GM12878 (cell line): Measurements from ENCODE around the gene KDM1B. TPM values are rescaled to one million over a fixed set of nuclear protein-coding genes. Genes with fewer than 3 reads are reported as not detected.

Experiments used
- ATAC-seq: fragments of 200-7000 bp; cut with Tn5 transposase; 3 replicates; pipeline ENCODE4 v1.9.1; 2020; ENCODE audit warnings: mild to moderate bottlenecking, moderate library complexity
- BruUV-seq: library from RNA; stranded (reverse); fragments of 400-500 nt; replicated peaks from 2 replicates; lab custom pipeline; 2021; lab: Mats Ljungman, UMichigan
- CTCF ChIA-PET: fragments of 300-600 bp; sonication (Branson Sonifier 250); formaldehyde crosslinking; extraction: SDS; loops from one replicate; lab custom pipeline; 2021; ENCODE audit warnings: inconsistent platforms; lab: Yijun Ruan, JAX
- POLR2A ChIA-PET: fragments of 350-600 bp; formaldehyde crosslinking; extraction: SDS; loops from one replicate; lab custom pipeline; 2021; ENCODE audit warnings: inconsistent platforms; lab: Charles Lee
- RAD21 ChIA-PET: fragments of 300-600 bp; sonication (Branson Sonifier 250); formaldehyde crosslinking; loops from one replicate; lab custom pipeline; 2023; ENCODE audit warnings: antibody characterized with exemption; ENCODE audit not compliant: unreplicated experiment; lab: Charles Lee
- SMC1A ChIA-PET: fragments of 300-600 bp; sonication (Branson Sonifier 250); formaldehyde crosslinking; loops from one replicate; lab custom pipeline; 2023; ENCODE audit not compliant: unreplicated experiment, uncharacterized antibody; lab: Charles Lee
- DNase-seq: peaks from one replicate; pipeline ENCODE4 v3.0.0-alpha.2; 2011; ENCODE audit warnings: low read depth, low spot score
- FAIRE-seq: peaks from 3 replicates; lab custom pipeline; 2011; peaks lifted over from hg19 to GRCh38; lab: Jason Lieb, UNC
- H2AFZ ChIP-seq: 2 replicates; pipeline ENCODE4 v1.6.0; 2011; ENCODE audit warnings: low read depth, low read length, control low read depth; ENCODE audit not compliant: control insufficient read depth
- H3K27ac ChIP-seq: 2 replicates; pipeline ENCODE4 v1.5.1; 2011; ENCODE audit warnings: control low read depth; ENCODE audit not compliant: control insufficient read depth, insufficient read depth
- H3K27me3 ChIP-seq, 2 experiments: replicated peaks in 1 of 2; 2 replicates each; pipeline versions ENCODE4 v1.6.0 to v1.6.1; 2011; ENCODE audit warnings: low read length in 1 of 2; ENCODE audit not compliant: control insufficient read depth in 2 of 2, insufficient read depth in 2 of 2
- H3K36me3 ChIP-seq, 2 experiments: 2 replicates each; pipeline ENCODE4 v1.5.1; 2011; ENCODE audit warnings: low read length in 1 of 2; ENCODE audit not compliant: control insufficient read depth in 2 of 2, insufficient read depth in 2 of 2
- H3K4me1 ChIP-seq: 2 replicates; pipeline ENCODE4 v1.6.1; 2011; ENCODE audit warnings: mild to moderate bottlenecking, low read length, moderate library complexity, mixed read lengths; ENCODE audit not compliant: control insufficient read depth, insufficient read depth
- H3K4me2 ChIP-seq: 2 replicates; pipeline ENCODE4 v1.6.0; 2011; ENCODE audit warnings: control low read depth; ENCODE audit not compliant: control insufficient read depth, insufficient read depth
- H3K4me3 ChIP-seq: fragments of 200-600 bp; sonication (generic); 2 replicates; pipeline ENCODE4 v1.5.1; 2016
- H3K79me2 ChIP-seq: 2 replicates; pipeline ENCODE4 v1.6.0; 2011; ENCODE audit warnings: low read length; ENCODE audit not compliant: control insufficient read depth, insufficient read depth
- H3K9ac ChIP-seq: 2 replicates; pipeline ENCODE4 v1.8.0; 2011; ENCODE audit warnings: low read length, control low read depth, mixed read lengths; ENCODE audit not compliant: control insufficient read depth, insufficient read depth
- H3K9me3 ChIP-seq: replicated peaks from 3 replicates; pipeline ENCODE4 v1.5.1; 2011; ENCODE audit warnings: mild to moderate bottlenecking, low read length; ENCODE audit not compliant: control insufficient read depth, insufficient read depth
- H4K20me1 ChIP-seq: 2 replicates; pipeline ENCODE4 v1.6.0; 2011; ENCODE audit not compliant: control insufficient read depth, insufficient read depth
- BHLHE40 ChIP-seq, 2 experiments: fragments of 450-650 bp in 1 of 2; IDR thresholded peaks; 2 replicates each; pipeline ENCODE4 v1.6.1; 2011 to 2017; ENCODE audit warnings: low read depth in 2 of 2, borderline replicate concordance in 1 of 2, improper control_type of control experiment in 1 of 2, low read length in 1 of 2, mild to moderate bottlenecking in 1 of 2
- CEBPB ChIP-seq, 2 experiments: fragments of 150-350 bp in 1 of 2; IDR thresholded peaks; 2 replicates each; pipeline ENCODE4 v1.6.1; 2012 to 2014; ENCODE audit warnings: low read depth in 2 of 2, low read length in 2 of 2, borderline replicate concordance in 1 of 2, inconsistent platforms in 1 of 2
- CHD4 ChIP-seq: fragments of 200-600 bp; sonication (generic); IDR thresholded peaks from 2 replicates; pipeline ENCODE4 v1.6.1; 2016; ENCODE audit warnings: mild to moderate bottlenecking
- E2F8 ChIP-seq: fragments of 450-650 bp; IDR thresholded peaks from 2 replicates; pipeline ENCODE4 v1.6.1; 2018; ENCODE audit warnings: mild to moderate bottlenecking, low read depth, moderate library complexity; ENCODE audit not compliant: partially characterized antibody
- EP300 ChIP-seq, 2 experiments: fragments of 150-350 bp in 1 of 2; IDR thresholded peaks; 2 replicates each; pipeline ENCODE4 v1.6.1; 2011 to 2012; ENCODE audit warnings: low read depth in 2 of 2, low read length in 2 of 2, borderline replicate concordance in 1 of 2, improper control_type of control experiment in 1 of 2, inconsistent platforms in 1 of 2; ENCODE audit not compliant: control insufficient read depth in 1 of 2
- HDAC2 ChIP-seq: fragments of 200-600 bp; sonication (generic); IDR thresholded peaks from 2 replicates; pipeline ENCODE4 v1.6.1; 2017
- SREBF2 ChIP-seq: IDR thresholded peaks from 2 replicates; pipeline ENCODE4 v1.6.1; 2012; ENCODE audit warnings: mild to moderate bottlenecking, low read length
- TARDBP ChIP-seq: IDR thresholded peaks from 2 replicates; pipeline ENCODE4 v1.6.1; 2016; ENCODE audit warnings: borderline replicate concordance
- TCF3 ChIP-seq: IDR thresholded peaks from 2 replicates; pipeline ENCODE4 v1.6.1; 2012; ENCODE audit warnings: low read depth, mild to moderate bottlenecking, low read length, borderline replicate concordance; ENCODE audit not compliant: insufficient read depth
- WRNIP1 ChIP-seq: IDR thresholded peaks from 2 replicates; pipeline ENCODE4 v1.6.1; 2011; ENCODE audit warnings: low read depth, low read length, improper control_type of control experiment, borderline replicate concordance
- ZBTB11 ChIP-seq: fragments of 450-650 bp; formaldehyde crosslinking; IDR thresholded peaks from 2 replicates; pipeline ENCODE4 v1.5.0; 2022; ENCODE audit warnings: mild to moderate bottlenecking, missing genetic modification characterization
- ZBTB40 ChIP-seq: fragments of 450-650 bp; IDR thresholded peaks from 2 replicates; pipeline ENCODE4 v1.6.1; 2016; ENCODE audit warnings: mild to moderate bottlenecking, moderate library complexity, borderline replicate concordance
- ZSCAN29 ChIP-seq: fragments of 450-650 bp; IDR thresholded peaks from 2 replicates; pipeline ENCODE4 v1.6.1; 2017; ENCODE audit warnings: mild to moderate bottlenecking, moderate library complexity
- WGBS: methylation state at CpG from one replicate; pipeline ENCODE4 v1.1.6; 2016; ENCODE audit warnings: low lambda C conversion rate; ENCODE audit not compliant: insufficient replicate concordance, insufficient coverage; ENCODE audit errors: missing lambda C conversion rate; 5-methylcytosine and 5-hydroxymethylcytosine counted together
- in situ Hi-C: fragments of 300-500 bp; cut with MboI; formaldehyde crosslinking; loops from 9 replicates; pipeline ENCODE4 v1.14.3; 2018; ENCODE audit warnings: mixed read lengths
- intact Hi-C: fragments of 100-400 bp; cut with micrococcal nuclease; formaldehyde crosslinking; loops from one replicate; pipeline ENCODE4 v1.14.2; 2022; ENCODE audit not compliant: unreplicated experiment
- polyA plus RNA-seq, 11 experiments: library from polyadenylated mRNA; depleted of rRNA in 4 of 11; unstranded in 6 of 11; stranded (reverse) in 5 of 11; fragments of >200 nt; fragmentation: Nextera tagmentation in 4 of 11; fragmentation: Illumina TruSeq in 1 of 11; extraction: Ambion mirVana in 4 of 11; extraction: Trizol in 1 of 11; gene quantifications; 1 replicate in 1 of 11; 2 replicates in 10 of 11; pipeline versions ENCODE4 v1.2.1 to v1.2.3, GENCODE V29; 2011 to 2016; ENCODE audit warnings: inconsistent platforms in 2 of 11, missing spikeins in 2 of 11, low read depth in 1 of 11
- total RNA-seq, 4 experiments: library from RNA; depleted of rRNA in 3 of 4; stranded (reverse); fragments of >200 nt in 3 of 4; fragmentation: Illumina TruSeq in 1 of 4; extraction: Trizol in 1 of 4; gene quantifications; 2 replicates each; pipeline versions ENCODE4 v1.2.1 to v1.2.3, GENCODE V29; 2013 to 2021

The KDM1B gene
- total and polyA plus RNA-seq, 10 of the 15 experiments (the other 5 are each of a cell fraction or from before 2014, with no cell fraction given), result 1.7 to 22.5 (median 13.9) TPM

GRCh38 chr6:18261877-18262276 is 106.7 kb downstream of the KDM1B start:
- BruUV-seq, result no TSS peak
- Histone ChIP-seq H3K9ac (peak overlapping the region; percentile 65), H4K20me1 (peaks cover 3% of the 10 kb centered on the region; the same call in 1 of the 2 replicates), H3K4me2 (peak overlapping the region; percentile 75), H3K27ac (peak overlapping the region; percentile 96), H3K4me1 (peaks cover 28% of the 10 kb centered on the region), H3K79me2 (peaks cover 81% of the 10 kb centered on the region), H3K4me3 (peak overlapping the region; percentile 70), H2AFZ (no peak overlapping the region), H3K36me3 (peaks cover 0 to 9% of the 10 kb centered on the region in 2 experiments; a peak in 1 of 4 replicates), H3K27me3 (no peaks in the 10 kb centered on the region), H3K9me3 (peaks cover 4% of the 10 kb centered on the region)
- ATAC-seq (no peak), FAIRE-seq (no peak), DNase-seq (no peak)
- intact Hi-C loops (loop anchor here (2.0 to 5.0 kb wide), 2 partner anchors 107 to 555 kb away; partner anchors contain the start of genes KDM1B, NUP153 and TPMT), in situ Hi-C loops (loop anchor here (10.0 kb wide), 1 partner anchor 267 kb away; no protein-coding TSS in a partner anchor)
- CTCF ChIA-PET, result interaction anchor here (0.6 kb wide), 1 partner anchor 241 kb away, joined by 4 read pairs; no protein-coding TSS in a partner anchor
- RAD21 ChIA-PET, result interaction anchor here (1.6 kb wide), 1 partner anchor 106 kb away, joined by 5 read pairs; the partner anchor contains the start of gene KDM1B
- POLR2A ChIA-PET, result no interaction called here
- SMC1A ChIA-PET, result interaction anchor here (0.6 kb wide), 1 partner anchor 148 kb away, joined by 3 read pairs; no protein-coding TSS in a partner anchor
- 51% methylated on average over 6 of the region's 6 CpGs for WGBS
- TF ChIP-seq TARDBP, result no peak
- TF ChIP-seq ZSCAN29, result no peak
- TF ChIP-seq BHLHE40 (IDR thresholded peaks at IDR 0.05; ENCODE audit: borderline replicate concordance in 1 of 2, low read depth in 2 of 2, low read length in 1 of 2), result no peak
- no peak for TF ChIP-seq TCF3
- no peak for TF ChIP-seq E2F8
- TF ChIP-seq WRNIP1, result no peak
- TF ChIP-seq CHD4, result no peak
- no peak for TF ChIP-seq SREBF2
- TF ChIP-seq EP300 (IDR thresholded peaks at IDR 0.05; ENCODE audit: borderline replicate concordance in 1 of 2, control insufficient read depth in 1 of 2, low read depth in 2 of 2, low read length in 2 of 2), result no peak
- no peak for TF ChIP-seq CEBPB (IDR thresholded peaks at IDR 0.05; ENCODE audit: borderline replicate concordance in 1 of 2, low read depth in 2 of 2, low read length in 2 of 2)
- TF ChIP-seq HDAC2, result no peak
- TF ChIP-seq ZBTB11 (CRISPR knock-in tag), result no peak
- TF ChIP-seq ZBTB40, result no peak
